HepG2 (cell line): ENCODE measurements around the gene PAQR6. TPM values are rescaled to one million over a fixed set of nuclear protein-coding genes. Genes with fewer than 3 reads are reported as not detected.

Experiments used
- AKAP8 ChIP-seq: sonication (generic); formaldehyde crosslinking; IDR thresholded peaks from 2 replicates; pipeline ENCODE4 v1.5.1; 2020; ENCODE audit warnings: mild to moderate bottlenecking, missing genetic modification reagents
- HNF4A ChIP-seq: sonication (generic); formaldehyde crosslinking; IDR thresholded peaks from 2 replicates; pipeline ENCODE4 v1.4.0; 2020; ENCODE audit warnings: missing genetic modification reagents
- KAT2B ChIP-seq: fragments of 150-350 bp; IDR thresholded peaks from 2 replicates; pipeline ENCODE4 v1.6.1; 2014; ENCODE audit warnings: low read depth, low read length, borderline replicate concordance
- MEF2D ChIP-seq: sonication (generic); formaldehyde crosslinking; IDR thresholded peaks from 2 replicates; pipeline ENCODE4 v1.5.1; 2020; ENCODE audit warnings: mild to moderate bottlenecking, missing genetic modification reagents
- MTA3 ChIP-seq: sonication (generic); formaldehyde crosslinking; IDR thresholded peaks from 2 replicates; pipeline ENCODE4 v1.4.0; 2020; ENCODE audit warnings: missing genetic modification reagents
- NFKB2 ChIP-seq: sonication (generic); formaldehyde crosslinking; IDR thresholded peaks from 2 replicates; pipeline ENCODE4 v1.4.0; 2020; ENCODE audit warnings: missing genetic modification reagents, borderline replicate concordance
- PAF1 ChIP-seq: IDR thresholded peaks from 2 replicates; pipeline ENCODE4 v1.6.1; 2016; ENCODE audit warnings: missing genetic modification reagents, missing compliant biosample characterization
- RAD21 ChIP-seq: fragments of 450-650 bp; formaldehyde crosslinking; IDR thresholded peaks from 2 replicates; pipeline ENCODE4 v1.5.0; 2020; ENCODE audit warnings: mild to moderate bottlenecking
- RBFOX2 ChIP-seq: fragments of 200-400 bp; formaldehyde crosslinking; IDR thresholded peaks from 2 replicates; pipeline ENCODE4 v1.6.1; 2017; ENCODE audit warnings: low read depth, mild to moderate bottlenecking, low read length
- SMAD9 ChIP-seq: sonication (generic); formaldehyde crosslinking; IDR thresholded peaks from 2 replicates; pipeline ENCODE4 v1.5.1; 2020; ENCODE audit warnings: mild to moderate bottlenecking, missing genetic modification reagents
- SOX5 ChIP-seq: IDR thresholded peaks from 2 replicates; pipeline ENCODE4 v1.6.1; 2016; ENCODE audit warnings: borderline replicate concordance
- STAG1 ChIP-seq: sonication (generic); formaldehyde crosslinking; IDR thresholded peaks from 2 replicates; pipeline ENCODE4 v1.4.0; 2020; ENCODE audit warnings: missing genetic modification reagents
- ZFX ChIP-seq: sonication (generic); formaldehyde crosslinking; IDR thresholded peaks from 2 replicates; pipeline ENCODE4 v1.4.0; 2020; ENCODE audit warnings: mild to moderate bottlenecking, low read depth, missing genetic modification reagents, moderate library complexity
- ZNF207 ChIP-seq: fragments of 450-650 bp; IDR thresholded peaks from 2 replicates; pipeline ENCODE4 v1.6.1; 2016; ENCODE audit warnings: antibody characterized with exemption, borderline replicate concordance
- ZNF260 ChIP-seq: sonication (generic); formaldehyde crosslinking; IDR thresholded peaks from 2 replicates; pipeline ENCODE4 v1.4.0; 2020; ENCODE audit warnings: missing genetic modification reagents, low read depth, mild to moderate bottlenecking, borderline replicate concordance
- ZNF367 ChIP-seq: sonication (generic); formaldehyde crosslinking; IDR thresholded peaks from 2 replicates; pipeline ENCODE4 v1.4.0; 2020; ENCODE audit warnings: missing genetic modification reagents, borderline replicate concordance
- ZNF44 ChIP-seq: sonication (generic); formaldehyde crosslinking; IDR thresholded peaks from 2 replicates; pipeline ENCODE4 v1.5.1; 2020; ENCODE audit warnings: mild to moderate bottlenecking, missing genetic modification reagents
- ZNF484 ChIP-seq: sonication (generic); formaldehyde crosslinking; IDR thresholded peaks from 2 replicates; pipeline ENCODE4 v1.5.1; 2020; ENCODE audit warnings: mild to moderate bottlenecking, low read depth, missing genetic modification reagents, borderline replicate concordance
- ZNF891 ChIP-seq: sonication (generic); formaldehyde crosslinking; IDR thresholded peaks from 2 replicates; pipeline ENCODE4 v1.5.0; 2020; ENCODE audit warnings: mild to moderate bottlenecking, missing genetic modification reagents
- polyA plus RNA-seq, 8 experiments: library from polyadenylated mRNA; depleted of rRNA in 3 of 8; stranded (reverse) in 7 of 8; unstranded in 1 of 8; fragments of >200 nt; fragmentation: Illumina TruSeq in 4 of 8; extraction: Trizol in 4 of 8; gene quantifications; 2 replicates each; pipeline versions ENCODE4 v1.2.1 to v1.2.3, GENCODE V29; 2011 to 2016; ENCODE audit warnings: low read depth in 4 of 8, missing spikeins in 1 of 8, mixed read lengths in 1 of 8; ENCODE audit not compliant: insufficient read depth in 1 of 8
- total RNA-seq, 5 experiments: library from RNA; depleted of rRNA; stranded (reverse); fragments of >200 nt; fragmentation: Illumina TruSeq; extraction: Trizol; gene quantifications; 2 replicates each; pipeline ENCODE4 v1.2.3, GENCODE V29; 2016; ENCODE audit warnings: low read depth in 1 of 5
- TF ChIP-seq, protein P1 (sequence below): sonication (generic); formaldehyde crosslinking; IDR thresholded peaks from 2 replicates; pipeline ENCODE4 v1.4.0; 2020; ENCODE audit warnings: missing genetic modification reagents
- TF ChIP-seq, protein P2 (sequence below): sonication (generic); formaldehyde crosslinking; IDR thresholded peaks from 2 replicates; pipeline ENCODE4 v1.9.0; 2022; ENCODE audit warnings: missing genetic modification reagents, mild to moderate bottlenecking, borderline replicate concordance
- TF ChIP-seq, protein P3 (sequence below): sonication (generic); formaldehyde crosslinking; IDR thresholded peaks from 2 replicates; pipeline ENCODE4 v1.5.1; 2020; ENCODE audit warnings: mild to moderate bottlenecking, missing genetic modification reagents, moderate library complexity

Gene PAQR6
- total and polyA plus RNA-seq, 2 of the 13 experiments (the other 11 are each of a cell fraction or from before 2014, with no cell fraction given): 0.82 to 1.4 TPM

DNA sequence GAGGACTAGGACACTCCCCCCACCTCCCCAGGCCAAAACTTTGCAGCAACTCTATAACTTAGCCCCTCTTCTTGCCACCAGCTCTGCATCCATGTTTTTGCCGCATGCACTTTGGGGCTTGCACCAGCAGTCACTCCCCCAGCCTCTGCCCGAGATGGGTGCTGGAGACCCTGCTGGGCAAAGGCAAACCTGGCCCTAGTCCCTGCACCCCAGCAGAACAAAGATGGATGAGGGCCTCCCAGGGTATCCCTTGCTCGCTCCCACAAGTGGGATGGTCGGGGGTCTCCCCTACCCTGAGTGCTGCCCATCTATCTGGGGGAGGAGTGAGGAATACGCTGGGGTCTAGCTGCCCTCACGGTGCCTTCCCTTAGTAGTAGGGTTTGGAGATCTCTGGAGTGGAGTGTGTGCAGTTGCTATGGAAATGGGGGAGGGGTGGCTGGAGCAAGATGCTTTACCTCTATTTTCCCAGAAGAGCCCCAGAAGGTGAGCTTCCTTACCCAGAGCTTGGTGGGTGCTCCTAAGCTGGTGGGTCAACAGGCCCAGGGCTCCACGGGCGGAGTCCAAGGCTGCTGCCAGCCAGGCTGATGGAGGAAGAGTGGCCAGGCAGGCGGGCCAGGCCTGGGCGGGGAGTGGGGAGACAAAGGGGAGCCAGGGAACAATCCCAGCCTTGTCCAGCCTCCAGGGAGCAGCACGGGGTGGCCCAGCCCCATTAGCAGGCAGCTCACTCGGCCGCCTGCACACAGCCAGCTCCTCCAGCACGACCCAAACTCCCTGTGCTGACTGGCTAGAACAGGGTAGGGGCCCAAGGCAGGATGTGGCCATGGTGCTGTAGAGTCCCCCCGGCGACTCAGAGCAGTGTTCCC is at the start of gene PAQR6 (continued):
- TF ChIP-seq, protein P1, sequence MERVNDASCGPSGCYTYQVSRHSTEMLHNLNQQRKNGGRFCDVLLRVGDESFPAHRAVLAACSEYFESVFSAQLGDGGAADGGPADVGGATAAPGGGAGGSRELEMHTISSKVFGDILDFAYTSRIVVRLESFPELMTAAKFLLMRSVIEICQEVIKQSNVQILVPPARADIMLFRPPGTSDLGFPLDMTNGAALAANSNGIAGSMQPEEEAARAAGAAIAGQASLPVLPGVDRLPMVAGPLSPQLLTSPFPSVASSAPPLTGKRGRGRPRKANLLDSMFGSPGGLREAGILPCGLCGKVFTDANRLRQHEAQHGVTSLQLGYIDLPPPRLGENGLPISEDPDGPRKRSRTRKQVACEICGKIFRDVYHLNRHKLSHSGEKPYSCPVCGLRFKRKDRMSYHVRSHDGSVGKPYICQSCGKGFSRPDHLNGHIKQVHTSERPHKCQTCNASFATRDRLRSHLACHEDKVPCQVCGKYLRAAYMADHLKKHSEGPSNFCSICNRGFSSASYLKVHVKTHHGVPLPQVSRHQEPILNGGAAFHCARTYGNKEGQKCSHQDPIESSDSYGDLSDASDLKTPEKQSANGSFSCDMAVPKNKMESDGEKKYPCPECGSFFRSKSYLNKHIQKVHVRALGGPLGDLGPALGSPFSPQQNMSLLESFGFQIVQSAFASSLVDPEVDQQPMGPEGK (CRISPR knock-in tag): 0 out of 2 replicates have a peak, but pooled peaks have one; percentile 26
- TF ChIP-seq PAF1 (CRISPR knock-in tag) (0 out of 2 replicates have a peak, but pooled peaks have one; percentile 13), NFKB2 (CRISPR knock-in tag) (0 out of 2 replicates have a peak, but pooled peaks have one; percentile 27), ZFX (peak; percentile 55; the same call in 1 of the 2 replicates), ZNF891 (CRISPR knock-in tag) (no peak), ZNF260 (CRISPR knock-in tag) (no peak), RAD21 (CRISPR knock-in tag) (peak; percentile 33; the same call in 1 of the 2 replicates), AKAP8 (CRISPR knock-in tag) (peak; percentile 76; the same call in 1 of the 2 replicates), RBFOX2 (0 out of 2 replicates have a peak, but pooled peaks have one; percentile 21), ZNF44 (CRISPR knock-in tag) (no peak), MTA3 (CRISPR knock-in tag) (no peak), KAT2B (no peak), SOX5 (peak; percentile 31; the same call in 1 of the 2 replicates), ZNF207 (no peak), SMAD9 (CRISPR knock-in tag) (no peak), HNF4A (CRISPR knock-in tag) (peak; percentile 2; the same call in 1 of the 2 replicates), MEF2D (CRISPR knock-in tag) (0 out of 2 replicates have a peak, but pooled peaks have one; percentile 33), ZNF367 (CRISPR knock-in tag) (no peak), ZNF484 (CRISPR knock-in tag) (no peak), STAG1 (CRISPR knock-in tag) (0 out of 2 replicates have a peak, but pooled peaks have one; percentile 9)
- TF ChIP-seq, protein P2, sequence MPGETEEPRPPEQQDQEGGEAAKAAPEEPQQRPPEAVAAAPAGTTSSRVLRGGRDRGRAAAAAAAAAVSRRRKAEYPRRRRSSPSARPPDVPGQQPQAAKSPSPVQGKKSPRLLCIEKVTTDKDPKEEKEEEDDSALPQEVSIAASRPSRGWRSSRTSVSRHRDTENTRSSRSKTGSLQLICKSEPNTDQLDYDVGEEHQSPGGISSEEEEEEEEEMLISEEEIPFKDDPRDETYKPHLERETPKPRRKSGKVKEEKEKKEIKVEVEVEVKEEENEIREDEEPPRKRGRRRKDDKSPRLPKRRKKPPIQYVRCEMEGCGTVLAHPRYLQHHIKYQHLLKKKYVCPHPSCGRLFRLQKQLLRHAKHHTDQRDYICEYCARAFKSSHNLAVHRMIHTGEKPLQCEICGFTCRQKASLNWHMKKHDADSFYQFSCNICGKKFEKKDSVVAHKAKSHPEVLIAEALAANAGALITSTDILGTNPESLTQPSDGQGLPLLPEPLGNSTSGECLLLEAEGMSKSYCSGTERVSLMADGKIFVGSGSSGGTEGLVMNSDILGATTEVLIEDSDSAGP: peak; percentile 49; the same call in 1 of the 2 replicates
- TF ChIP-seq, protein P3, sequence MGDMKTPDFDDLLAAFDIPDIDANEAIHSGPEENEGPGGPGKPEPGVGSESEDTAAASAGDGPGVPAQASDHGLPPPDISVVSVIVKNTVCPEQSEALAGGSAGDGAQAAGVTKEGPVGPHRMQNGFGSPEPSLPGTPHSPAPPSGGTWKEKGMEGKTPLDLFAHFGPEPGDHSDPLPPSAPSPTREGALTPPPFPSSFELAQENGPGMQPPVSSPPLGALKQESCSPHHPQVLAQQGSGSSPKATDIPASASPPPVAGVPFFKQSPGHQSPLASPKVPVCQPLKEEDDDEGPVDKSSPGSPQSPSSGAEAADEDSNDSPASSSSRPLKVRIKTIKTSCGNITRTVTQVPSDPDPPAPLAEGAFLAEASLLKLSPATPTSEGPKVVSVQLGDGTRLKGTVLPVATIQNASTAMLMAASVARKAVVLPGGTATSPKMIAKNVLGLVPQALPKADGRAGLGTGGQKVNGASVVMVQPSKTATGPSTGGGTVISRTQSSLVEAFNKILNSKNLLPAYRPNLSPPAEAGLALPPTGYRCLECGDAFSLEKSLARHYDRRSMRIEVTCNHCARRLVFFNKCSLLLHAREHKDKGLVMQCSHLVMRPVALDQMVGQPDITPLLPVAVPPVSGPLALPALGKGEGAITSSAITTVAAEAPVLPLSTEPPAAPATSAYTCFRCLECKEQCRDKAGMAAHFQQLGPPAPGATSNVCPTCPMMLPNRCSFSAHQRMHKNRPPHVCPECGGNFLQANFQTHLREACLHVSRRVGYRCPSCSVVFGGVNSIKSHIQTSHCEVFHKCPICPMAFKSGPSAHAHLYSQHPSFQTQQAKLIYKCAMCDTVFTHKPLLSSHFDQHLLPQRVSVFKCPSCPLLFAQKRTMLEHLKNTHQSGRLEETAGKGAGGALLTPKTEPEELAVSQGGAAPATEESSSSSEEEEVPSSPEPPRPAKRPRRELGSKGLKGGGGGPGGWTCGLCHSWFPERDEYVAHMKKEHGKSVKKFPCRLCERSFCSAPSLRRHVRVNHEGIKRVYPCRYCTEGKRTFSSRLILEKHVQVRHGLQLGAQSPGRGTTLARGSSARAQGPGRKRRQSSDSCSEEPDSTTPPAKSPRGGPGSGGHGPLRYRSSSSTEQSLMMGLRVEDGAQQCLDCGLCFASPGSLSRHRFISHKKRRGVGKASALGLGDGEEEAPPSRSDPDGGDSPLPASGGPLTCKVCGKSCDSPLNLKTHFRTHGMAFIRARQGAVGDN (CRISPR knock-in tag): peak; percentile 63
